ENCODE results near the gene BSG.
"Not testable (repeated sequence)": the region's sequence is repeated elsewhere in the genome, so short reads cannot be mapped to it uniquely, and the experiment has no call there.

BSG gene

DNA sequence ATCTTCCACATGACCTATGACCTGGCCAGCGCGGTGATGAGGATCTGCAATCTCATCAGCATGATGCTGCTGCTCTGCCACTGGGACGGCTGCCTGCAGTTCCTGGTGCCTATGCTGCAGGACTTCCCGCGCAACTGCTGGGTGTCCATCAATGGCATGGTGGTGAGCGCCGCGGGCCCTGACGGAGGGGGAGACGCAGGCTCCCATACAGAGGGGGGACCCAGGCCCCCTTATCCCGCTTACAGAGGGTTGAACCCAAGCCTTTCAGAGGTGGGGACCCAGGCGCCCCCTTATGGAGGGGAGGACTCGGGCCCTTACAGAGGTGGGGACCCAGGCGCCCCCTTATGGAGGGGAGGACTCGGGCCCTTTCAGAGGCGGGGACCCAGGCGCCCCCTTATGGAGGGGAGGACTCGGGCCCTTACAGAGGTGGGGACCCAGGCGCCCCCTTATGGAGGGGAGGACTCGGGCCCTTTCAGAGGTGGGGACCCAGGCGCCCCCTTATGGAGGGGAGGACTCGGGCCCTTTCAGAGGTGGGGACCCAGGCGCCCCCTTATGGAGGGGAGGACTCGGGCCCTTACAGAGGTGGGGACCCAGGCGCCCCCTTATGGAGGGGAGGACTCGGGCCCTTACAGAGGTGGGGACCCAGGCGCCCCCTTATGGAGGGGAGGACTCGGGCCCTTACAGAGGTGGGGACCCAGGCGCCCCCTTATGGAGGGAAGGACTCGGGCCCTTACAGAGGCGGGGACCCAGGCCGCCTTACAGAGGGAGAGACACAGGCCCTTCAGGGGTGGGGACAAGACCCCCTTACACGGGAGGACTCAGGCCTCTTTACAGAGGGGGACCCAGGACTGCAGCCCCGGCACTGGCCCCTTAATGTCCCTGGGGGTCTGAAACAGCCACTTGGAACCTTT lies 32.9 kb downstream of the BSG start:
- not testable (repeated sequence) for DNase-seq

DNA sequence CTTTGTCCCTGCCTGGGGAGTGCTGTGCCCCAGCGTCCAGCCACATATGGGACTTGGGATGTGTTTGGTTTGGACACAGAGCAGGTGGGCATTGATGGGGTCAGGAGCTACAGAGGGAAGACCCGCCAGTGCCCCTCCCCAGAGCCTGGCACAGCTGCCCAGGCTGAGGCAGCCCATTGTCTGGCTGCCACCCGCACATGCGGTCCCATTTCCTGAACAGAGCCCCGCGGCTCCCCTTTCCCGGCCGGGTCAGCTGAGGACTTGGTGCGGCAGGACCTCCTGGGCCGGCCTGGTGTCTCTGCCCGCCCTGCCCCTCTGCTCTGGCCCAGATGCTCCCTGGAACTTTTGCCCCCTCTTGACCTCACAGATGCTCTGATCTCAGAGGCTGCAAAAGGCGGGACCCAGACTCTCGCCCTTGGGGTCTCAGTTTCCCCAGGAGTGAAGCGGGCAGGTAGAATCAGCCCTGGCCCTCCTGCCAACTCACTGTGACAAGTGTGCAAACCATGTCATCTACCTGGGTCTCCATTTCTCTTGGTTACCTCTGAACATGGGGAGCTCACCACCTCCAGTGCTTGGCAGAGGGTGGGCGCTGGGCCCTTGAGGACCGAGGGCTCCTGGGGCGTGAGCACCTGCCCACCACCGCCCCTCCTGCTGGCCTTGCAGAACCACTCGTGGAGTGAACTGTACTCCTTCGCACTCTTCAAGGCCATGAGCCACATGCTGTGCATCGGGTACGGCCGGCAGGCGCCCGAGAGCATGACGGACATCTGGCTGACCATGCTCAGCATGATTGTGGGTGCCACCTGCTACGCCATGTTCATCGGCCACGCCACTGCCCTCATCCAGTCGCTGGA lies 35.1 kb downstream of the BSG start:
- no peak for DNase-seq

DNA sequence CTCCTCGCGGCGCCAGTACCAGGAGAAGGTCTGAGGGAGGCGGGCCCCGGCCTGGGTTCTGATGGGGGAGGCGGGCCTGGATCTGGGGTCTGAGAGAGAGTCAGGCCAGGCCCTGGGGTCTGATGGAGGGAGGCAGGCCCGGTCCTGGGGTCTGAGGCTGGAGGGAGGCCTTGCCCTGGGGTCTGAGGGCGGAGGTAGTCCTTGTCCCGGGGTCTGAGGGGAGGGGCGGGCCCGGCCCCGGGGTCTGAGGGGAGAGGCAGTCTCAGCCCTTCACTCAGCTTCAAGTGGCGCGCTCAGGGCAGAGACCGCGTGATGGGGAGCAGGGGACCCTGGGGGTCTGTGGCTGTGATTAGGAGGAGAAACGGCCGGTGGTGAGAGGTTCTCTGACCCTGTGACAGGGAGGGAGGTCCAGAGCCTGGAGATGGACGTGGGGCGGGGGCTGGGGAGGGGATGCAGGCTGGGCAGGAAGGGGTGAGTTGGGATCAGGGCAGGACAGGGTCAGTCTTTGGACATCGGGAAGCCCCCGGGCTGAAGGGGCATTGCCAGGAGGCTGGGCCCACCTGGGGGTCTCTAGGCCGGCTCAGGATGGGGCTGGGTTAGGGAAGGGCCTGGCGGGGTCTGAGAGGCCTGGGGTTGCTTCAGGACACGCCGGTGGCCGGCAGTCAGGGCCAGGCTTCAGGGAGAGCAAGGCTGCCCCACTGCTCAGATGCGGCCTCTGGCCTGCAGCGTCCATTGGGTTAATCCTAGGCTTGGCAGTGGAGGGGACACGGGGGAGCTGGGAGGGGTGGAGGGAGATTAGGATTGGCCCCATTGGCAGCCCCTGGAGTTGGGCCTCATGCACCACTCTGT lies 36.0 kb downstream of the BSG start:
- DNase-seq, result no peak

DNA sequence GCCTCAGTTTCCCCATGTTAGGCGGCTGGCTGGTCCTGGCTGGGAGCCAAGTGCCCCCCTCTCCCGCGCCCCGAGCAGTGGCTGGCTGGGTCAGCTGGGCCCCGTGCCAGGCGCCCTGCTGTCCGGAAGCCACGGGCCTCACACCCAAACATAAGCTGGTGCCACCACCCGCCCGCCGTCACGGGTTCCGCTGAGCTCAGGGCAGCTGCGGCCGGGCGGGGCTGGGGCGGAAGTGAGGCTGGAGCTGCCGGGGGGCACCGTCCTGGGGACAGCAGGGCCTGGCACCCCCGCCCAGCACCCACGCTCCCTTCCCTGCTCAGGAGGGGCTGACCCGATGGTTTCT lies 36.6 kb downstream of the BSG start:
- DNase-seq, result no peak

DNA sequence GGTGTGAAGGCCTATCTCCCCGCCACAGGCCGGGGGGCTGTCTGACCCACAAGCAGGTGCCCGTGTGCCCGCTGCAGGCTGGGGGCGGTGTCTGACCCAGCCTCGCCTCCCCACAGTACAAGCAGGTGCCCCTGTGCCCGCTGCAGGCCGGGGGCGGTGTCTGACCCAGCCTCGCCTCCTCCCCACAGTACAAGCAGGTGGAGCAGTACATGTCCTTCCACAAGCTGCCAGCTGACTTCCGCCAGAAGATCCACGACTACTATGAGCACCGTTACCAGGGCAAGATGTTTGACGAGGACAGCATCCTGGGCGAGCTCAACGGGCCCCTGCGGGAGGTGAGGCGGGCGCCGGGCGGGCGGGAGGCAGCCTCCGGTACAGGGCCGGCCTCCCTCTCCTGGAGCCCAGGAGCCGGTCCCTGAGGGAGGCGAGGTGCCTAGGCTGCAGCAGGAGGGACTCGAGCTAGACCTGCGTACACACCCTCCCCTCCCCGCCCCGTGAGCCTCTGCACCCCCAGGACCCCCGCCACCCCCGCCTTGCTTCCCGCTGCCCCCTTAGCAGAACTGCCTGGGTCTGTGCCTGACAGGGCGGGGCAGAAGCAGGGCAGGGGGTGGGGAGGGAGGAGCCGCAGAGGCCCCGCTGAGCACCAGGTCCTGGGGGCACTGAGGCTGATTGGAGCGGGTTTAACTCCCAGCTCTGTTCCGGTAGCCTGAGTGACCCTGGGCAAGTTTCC lies 37.8 kb downstream of the BSG start:
- peak; percentile 45 for DNase-seq

DNA sequence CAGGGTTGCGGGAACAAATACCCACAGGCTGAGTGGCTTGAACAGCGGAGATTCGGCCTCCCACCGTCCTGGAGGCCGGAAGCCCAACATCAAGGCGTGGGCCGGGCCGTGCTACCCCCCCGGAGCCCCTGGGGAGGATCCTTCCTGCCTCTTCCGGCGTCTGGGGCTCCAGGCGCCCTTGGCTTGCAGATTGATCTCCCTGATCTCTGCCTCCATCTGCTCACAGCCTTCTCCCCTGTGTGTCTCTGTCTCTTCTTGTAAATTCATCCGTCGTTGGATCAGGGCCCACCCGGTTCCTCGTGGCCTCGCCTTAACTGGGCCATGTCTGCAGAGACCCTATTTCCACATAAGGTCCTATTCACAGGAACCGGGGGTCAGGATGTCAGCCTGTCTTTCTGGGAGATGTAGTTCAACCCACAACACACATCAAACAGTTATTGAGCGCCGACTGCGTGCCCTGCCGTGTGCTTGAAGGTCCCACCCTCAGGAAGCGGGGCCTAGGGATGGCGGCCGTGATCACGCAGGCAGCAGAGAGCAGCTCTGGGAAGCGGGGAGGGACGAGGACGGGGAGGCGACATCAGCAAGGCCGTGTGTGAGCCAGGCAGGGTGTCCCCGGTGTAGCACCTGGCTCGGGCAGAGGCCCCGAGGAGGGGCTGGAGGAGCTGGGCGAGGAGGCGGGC lies 38.5 kb downstream of the BSG start:
- DNase-seq, result peak; percentile 70

DNA sequence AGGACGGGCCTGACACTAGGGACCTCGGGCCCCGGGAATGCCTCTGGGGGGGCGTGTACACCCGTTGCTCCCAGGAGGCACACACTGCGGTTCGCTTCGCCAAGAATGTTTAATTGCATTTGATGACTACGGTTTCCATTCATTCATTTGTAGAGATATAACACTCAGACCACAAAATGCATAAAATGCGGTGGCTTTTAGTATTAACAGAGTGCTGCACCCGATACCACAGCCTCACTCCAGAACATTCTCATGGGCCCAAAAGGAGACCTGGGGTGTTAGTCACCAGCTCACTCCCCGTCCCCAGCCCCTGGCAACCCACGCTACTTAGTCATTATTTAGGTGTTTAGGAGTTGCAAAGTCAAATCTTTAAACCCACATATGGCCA lies 39.1 kb downstream of the BSG start:
- DNase-seq, result peak; percentile 87

DNA sequence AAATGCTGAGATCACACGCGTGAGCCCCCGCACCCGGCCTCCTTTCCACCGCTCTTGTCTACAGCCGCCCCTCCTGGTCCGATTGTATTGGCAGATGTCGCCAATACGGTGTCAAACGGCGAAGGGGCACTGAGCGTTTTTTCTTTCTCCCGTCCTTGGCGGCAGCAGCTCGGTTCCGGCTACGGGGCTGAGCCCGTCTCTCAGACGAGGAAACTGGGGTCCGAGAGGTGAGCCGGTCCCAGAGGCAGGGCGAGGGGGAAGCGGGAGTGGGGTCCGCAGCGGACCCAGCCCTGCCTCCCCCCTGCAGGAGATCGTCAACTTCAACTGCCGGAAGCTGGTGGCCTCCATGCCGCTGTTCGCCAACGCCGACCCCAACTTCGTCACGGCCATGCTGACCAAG lies 40.5 kb downstream of the BSG start:
- DNase-seq, result no peak

DNA sequence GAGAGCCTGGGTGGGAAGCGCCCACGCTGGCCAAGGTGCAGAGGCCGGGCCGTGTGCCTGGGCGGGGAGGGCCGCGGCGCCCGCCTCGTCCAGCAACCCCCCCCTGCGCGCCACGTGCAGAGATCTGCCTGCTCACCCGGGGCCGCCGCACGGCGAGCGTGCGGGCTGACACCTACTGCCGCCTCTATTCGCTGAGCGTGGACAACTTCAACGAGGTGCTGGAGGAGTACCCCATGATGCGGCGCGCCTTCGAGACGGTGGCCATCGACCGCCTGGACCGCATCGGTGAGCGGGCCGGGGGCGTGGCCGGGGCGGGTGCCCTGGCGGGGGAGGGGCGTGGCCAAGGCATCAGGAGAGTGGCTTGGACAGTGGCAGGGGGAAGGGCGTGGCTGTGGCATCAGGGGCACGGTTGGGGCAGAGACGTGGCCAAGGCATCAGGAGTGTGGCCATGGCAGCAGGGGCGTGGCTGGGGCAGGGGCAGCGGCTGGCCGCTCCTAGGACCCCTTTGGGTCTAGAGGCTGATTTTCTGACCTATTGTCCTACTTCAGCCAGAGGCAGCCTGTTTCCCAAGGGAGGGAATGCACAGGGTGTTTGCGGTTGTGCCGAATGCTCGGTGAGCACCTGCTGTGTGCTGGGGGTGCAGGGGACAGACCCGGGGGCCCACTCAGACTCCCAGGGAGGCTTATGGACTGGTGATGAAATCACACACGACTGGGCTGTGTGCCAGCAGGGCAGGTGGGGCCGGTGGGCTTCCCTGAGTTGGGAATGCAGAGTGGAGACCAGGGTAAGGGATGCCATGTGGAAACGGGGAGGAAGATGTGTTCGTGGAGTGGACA lies 41.6 kb downstream of the BSG start:
- DNase-seq, result no peak

DNA sequence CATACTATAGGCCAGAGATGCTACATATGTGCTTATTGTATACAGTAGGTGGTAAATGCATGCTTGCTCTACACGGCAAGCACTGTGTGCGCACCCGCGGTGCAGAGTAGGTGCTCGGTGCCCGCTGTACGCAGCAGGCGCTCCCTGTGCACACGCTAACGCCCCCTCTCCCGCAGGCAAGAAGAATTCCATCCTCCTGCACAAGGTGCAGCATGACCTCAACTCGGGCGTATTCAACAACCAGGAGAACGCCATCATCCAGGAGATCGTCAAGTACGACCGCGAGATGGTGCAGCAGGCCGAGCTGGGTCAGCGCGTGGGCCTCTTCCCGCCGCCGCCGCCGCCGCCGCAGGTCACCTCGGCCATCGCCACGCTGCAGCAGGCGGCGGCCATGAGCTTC lies 43.2 kb downstream of the BSG start:
- no peak for DNase-seq

DNA sequence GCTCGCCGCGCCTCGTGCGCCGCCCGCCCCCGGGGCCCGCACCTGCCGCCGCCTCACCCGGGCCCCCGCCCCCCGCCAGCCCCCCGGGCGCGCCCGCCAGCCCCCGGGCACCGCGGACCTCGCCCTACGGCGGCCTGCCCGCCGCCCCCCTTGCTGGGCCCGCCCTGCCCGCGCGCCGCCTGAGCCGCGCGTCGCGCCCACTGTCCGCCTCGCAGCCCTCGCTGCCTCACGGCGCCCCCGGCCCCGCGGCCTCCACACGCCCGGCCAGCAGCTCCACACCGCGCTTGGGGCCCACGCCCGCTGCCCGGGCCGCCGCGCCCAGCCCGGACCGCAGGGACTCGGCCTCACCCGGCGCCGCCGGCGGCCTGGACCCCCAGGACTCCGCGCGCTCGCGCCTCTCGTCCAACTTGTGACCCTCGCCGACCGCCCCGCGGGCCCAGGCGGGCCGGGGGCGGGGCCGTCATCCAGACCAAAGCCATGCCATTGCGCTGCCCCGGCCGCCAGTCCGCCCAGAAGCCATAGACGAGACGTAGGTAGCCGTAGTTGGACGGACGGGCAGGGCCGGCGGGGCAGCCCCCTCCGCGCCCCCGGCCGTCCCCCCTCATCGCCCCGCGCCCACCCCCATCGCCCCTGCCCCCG lies 43.8 kb downstream of the BSG start:
- no peak for DNase-seq

DNA sequence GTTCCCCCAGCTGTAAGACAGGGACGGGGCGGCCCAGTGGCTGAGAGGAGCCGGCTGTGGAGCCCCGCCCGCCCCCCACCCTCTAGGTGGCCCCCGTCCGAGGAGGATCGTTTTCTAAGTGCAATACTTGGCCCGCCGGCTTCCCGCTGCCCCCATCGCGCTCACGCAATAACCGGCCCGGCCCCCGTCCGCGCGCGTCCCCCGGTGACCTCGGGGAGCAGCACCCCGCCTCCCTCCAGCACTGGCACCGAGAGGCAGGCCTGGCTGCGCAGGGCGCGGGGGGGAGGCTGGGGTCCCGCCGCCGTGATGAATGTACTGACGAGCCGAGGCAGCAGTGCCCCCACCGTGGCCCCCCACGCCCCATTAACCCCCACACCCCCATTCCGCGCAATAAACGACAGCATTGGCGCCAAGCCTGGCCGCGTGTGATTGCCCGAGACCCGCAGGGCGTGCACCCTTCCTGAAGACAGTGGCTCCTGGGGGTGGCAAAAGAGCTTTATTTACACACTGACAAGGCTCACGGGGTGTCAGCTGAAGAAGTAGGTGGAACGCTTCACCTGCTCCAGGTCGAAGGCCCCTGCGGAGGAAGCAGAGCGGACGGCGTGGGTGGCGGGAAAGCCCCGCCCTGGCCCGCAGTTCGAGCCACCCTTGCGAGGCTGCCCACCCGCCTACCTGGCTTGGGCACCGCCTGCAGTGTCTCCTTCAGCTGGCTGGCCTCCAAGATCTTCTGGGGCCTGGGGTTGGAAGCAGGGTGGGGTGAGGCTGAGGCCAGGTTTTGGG lies 44.5 kb downstream of the BSG start:
- DNase-seq, result no peak

DNA sequence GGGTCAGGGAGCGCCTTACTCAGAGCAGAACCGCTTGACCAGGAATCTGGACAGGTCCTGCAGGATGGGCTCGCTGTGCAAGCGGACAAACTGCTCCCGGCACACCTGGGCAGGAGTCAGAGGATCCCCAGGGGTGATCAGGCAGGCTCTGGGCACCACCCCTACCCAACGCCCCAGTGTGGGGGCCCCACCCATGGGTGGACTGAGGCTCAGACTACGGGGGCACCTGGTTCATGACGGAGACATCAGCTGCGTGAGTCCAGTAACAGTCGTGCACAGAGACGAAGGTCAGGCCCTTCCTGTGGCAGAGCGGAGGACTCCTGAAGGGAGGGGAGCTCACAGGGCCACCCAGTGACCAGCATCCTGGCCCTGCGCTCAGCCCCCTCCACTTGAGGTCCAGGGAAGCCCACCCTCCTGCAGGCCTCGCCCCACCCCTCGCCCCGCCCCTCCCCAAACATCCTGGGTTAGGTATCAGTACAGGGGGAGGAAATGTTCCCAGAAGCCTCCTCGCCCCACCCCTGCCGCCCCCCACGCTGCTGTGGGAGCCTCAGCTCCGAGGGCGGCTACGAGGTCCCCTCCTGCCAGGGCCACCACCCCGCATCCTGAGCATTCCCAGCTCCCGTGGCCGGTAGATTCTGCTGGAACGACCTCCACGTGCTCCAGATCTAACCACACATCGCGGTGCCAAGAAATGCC lies 45.3 kb downstream of the BSG start:
- DNase-seq, result no peak

DNA sequence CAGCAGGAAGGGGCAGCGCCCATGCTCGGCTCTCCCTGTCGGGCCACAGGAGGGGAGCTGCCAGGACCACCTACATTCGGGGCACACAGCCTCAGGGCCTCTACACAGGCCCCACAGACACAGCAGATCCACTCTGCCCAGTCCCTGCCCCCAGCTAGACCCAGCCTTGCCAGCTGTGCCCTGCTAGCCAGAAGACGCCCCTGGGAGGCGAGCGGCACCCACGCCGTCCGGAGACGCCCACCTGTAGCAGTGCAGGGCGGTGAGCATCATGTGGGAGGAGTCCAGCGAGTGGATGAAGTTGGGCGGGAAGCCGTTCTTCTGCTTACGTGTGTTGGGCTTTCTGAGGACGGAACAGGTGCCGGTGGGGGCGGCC lies 45.8 kb downstream of the BSG start:
- no peak for DNase-seq

DNA sequence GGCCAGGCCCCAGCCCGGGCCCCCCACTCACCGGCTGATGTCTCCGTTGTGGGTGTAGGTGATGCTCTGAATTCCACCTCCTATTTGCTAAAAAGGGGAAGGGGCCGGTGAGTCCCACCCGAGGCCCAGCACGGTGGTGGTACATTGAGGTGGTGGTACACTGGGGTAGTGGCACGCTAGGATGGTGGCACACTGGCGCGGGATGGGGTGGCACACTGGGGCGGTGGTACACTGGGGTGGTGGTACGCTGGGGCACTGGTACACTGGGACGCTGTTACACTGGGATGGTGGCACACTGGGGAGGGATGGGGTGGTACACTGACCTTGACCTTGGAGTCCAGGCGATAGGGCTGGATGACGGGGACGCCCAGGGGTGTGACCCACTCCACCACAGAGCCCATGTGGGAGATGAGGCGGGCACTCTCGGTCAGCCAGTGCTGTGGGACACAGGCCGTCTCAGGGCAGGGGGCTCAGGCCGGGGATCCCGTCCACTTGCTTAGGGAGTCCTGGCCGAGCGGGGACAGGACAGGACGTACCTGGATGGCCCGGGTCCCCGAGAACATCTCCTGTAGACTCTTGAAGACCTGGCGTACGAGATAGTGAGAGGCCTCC lies 46.4 kb downstream of the BSG start:
- no peak for DNase-seq

DNA sequence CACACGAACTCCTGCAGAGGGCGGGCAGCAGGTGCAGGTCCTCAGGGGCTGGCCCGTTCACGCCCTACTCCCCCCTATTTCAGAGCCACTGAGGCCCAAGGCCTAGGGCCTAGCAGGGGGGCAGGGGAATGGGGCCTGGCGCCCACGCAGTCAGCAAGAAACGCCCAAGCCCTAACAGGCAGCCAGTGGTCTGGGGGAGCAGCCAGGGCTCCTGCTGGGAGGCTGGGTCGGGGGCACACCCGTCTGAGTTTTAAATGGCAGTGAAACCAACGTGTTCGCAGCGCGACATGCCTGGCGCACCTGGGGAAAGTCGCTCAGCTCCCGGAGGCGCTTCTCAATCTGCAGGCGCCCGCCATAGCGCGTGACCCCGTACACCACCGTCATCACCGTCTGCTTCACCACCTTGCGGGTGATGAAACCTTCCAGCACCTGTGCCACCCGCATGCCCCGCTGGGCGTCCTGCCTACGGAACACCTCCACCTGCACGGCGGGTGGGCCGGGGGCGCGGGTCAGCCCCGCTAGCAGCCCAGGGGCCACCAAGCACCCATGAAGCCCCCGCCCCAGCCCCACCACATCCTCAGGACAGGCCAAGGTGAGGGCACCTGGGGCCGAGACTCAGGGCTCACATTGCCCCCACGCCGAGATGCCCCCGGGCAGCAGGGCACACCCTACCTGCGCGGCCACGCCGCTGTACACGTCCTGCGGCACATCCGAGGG lies 47.0 kb downstream of the BSG start:
- DNase-seq, result no peak

DNA sequence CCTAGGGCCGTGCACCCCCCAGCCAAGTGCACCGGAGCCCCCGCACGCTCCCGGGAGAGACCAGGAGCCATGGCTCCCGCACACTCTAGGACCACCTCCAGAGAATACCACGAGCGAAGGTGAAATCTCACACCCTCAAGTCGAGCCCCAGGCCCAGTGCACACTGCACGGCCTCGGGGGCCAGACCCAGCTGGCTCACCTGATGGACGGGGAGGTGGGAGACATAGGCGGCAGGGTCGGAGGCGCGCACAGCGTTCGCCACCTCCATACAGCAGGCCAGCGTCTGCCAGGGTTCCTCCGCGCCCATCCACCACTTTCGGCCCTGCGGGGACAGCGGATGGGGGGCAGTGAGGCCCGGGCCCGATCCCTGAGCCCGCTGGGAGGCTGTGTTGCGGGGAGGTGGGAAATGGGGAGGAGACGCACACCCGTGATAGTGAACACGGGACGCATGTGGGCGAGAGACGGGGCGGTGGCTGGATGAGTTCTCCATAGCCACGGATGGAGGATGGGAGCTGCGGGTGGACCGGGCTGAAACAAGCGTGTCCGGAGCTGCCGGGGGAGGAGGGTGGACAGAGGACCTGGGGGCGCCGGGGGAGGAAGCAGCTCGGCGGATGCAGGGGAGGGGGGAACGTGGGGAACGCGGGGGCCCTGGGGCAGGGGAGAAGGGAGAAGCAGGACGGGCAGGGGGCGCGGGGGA lies 47.9 kb downstream of the BSG start:
- DNase-seq, result no peak

Measured in CD4-positive, alpha-beta T cell treated with Interleukin-4 for 4 hours (primary cell).